ENCODE results near the gene ZNF629. TPM values are rescaled to one million over a fixed set of nuclear protein-coding genes. Genes with fewer than 3 reads are reported as not detected.
"Not testable (repeated sequence)": the region's sequence is repeated elsewhere in the genome, so short reads cannot be mapped to it uniquely, and the experiment has no call there.

ZNF629 gene
- total RNA-seq, 1 experiment from 2014 or later, result 18.4 TPM

DNA sequence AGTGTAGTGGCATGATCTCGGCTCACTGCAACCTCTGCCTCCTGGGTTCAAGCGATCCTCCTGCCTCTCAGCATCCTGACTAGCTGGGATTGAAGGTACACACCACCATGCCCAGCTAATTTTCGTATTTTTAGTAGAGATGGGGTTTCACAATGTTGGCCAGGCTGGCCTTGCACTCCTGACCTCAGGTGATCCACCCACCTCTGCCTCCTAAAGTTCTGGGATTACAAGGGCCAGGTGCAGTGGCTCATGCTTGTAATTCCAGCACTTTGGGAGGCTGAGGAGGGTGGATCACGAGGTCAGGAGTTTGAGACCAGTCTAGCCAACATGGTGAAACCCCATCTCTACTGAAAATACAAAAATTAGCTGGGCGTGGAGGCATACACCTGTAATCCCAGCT lies 22.7 kb upstream of the ZNF629 start:
- H3K4me2 ChIP-seq (ENCODE audit: low read length); BruUV-seq (replicated peaks); H3K9ac ChIP-seq (ENCODE audit: low read length); H3K4me3 ChIP-seq (replicated peaks in 1 of 2; ENCODE audit: low read depth in 1 of 2, low read length in 2 of 2); ATAC-seq; H2AFZ ChIP-seq (ENCODE audit: low read depth, low read length, poor library complexity, severe bottlenecking); RAD21 ChIA-PET (ENCODE audit: low non-redundant PET in 1 of 2, low total read pairs in 2 of 2, uncharacterized antibody in 2 of 2, unreplicated experiment in 2 of 2); H3K9me2 ChIP-seq (ENCODE audit: insufficient read depth); H3K36me3 ChIP-seq (ENCODE audit: control insufficient read depth in 1 of 2, insufficient read depth in 2 of 2, low read length in 2 of 2); H4K20me1 ChIP-seq (ENCODE audit: insufficient read depth); H3K9me3 ChIP-seq (ENCODE audit: control insufficient read depth in 1 of 2, insufficient read depth in 1 of 2, low read depth in 1 of 2, low read length in 2 of 2); H3K79me2 ChIP-seq (ENCODE audit: insufficient read depth, low read length); H3K27me3 ChIP-seq (ENCODE audit: insufficient read depth, low read length); DNase-seq (ENCODE audit: low read depth, low spot score); POLR2A ChIA-PET; H3K27ac ChIP-seq (ENCODE audit: low read depth, low read length); CTCF ChIA-PET: not testable (repeated sequence)
- intact Hi-C loops (cut with micrococcal nuclease), result loop anchor here (5.0 kb wide), 1 partner anchor 68 kb away; no protein-coding TSS in a partner anchor
- H3K4me1 ChIP-seq (ENCODE audit: control insufficient read depth in 1 of 2, insufficient read depth in 2 of 2, low read length in 2 of 2), result peaks cover 13 to 25% of the 10 kb centered on the region in 2 experiments

DNA sequence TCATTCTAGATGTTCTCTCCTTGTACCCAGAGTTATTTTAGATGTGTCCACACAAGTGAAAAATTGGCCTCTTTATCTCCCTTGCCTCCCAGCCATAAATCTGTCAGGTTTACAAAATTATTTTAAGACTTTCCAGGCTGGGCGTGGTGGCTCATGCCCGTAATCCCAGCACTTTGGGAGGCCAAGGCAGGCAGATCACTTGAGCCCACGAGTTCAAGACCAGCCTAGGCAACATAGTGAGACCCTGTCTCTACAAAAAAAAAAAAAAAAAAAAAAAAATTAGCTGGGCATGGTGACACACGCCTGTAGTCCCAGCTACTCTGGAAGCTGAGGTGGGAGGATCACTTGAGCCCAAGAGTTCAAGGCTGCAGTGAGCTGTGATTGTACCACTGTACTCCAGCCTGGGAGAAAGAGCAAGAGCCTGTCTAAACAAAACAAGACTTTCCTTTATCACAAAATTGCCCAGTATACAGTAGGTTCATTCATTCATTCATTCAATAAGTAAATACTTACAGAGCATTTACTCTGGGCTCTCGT lies 22.0 kb upstream of the ZNF629 start:
- H3K4me1 ChIP-seq (ENCODE audit: control insufficient read depth in 1 of 2, insufficient read depth in 2 of 2, low read length in 2 of 2), result peaks cover 11 to 20% of the 10 kb centered on the region in 2 experiments; a peak in 3 of 4 replicates
- H3K4me2 ChIP-seq (ENCODE audit: low read length); DNase-seq (ENCODE audit: low read depth, low spot score): not testable (repeated sequence)

DNA sequence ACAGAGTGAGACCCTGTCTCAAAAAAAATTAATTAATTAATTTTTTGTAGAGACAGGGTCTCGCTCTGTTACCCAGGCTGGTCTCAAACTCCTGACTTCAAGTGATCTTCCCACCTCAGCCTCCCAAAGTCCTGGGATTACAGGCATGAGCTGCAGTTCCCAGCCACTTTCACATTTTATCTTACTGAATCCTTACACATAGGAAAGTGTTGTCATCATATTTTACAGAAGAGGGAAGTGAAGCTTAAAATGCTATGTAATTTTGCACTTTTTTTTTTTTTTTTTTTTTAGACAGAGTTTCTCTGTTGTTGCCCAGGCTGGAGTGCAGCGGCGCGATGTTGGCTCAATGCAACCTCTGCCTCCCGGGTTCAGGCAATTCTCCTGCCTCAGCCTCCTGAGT lies 21.1 kb upstream of the ZNF629 start:
- Histone ChIP-seq H3K9me3 (ENCODE audit: control insufficient read depth in 1 of 2, insufficient read depth in 1 of 2, low read depth in 1 of 2, low read length in 2 of 2) (no peaks in the 10 kb centered on the region), H3K27me3 (ENCODE audit: insufficient read depth, low read length) (no peaks in the 10 kb centered on the region), H3K4me1 (ENCODE audit: control insufficient read depth in 1 of 2, insufficient read depth in 2 of 2, low read length in 2 of 2) (peaks cover 8 to 16% of the 10 kb centered on the region in 2 experiments; a peak in 3 of 4 replicates), H3K9ac (ENCODE audit: low read length) (no peak overlapping the region), H3K27ac (ENCODE audit: low read depth, low read length) (no peak overlapping the region), H3K79me2 (ENCODE audit: insufficient read depth, low read length) (no peaks in the 10 kb centered on the region), H3K9me2 (ENCODE audit: insufficient read depth) (no peaks in the 10 kb centered on the region), H2AFZ (ENCODE audit: low read depth, low read length, poor library complexity, severe bottlenecking) (no peak overlapping the region), H3K36me3 (ENCODE audit: control insufficient read depth in 1 of 2, insufficient read depth in 2 of 2, low read length in 2 of 2) (no peaks in the 10 kb centered on the region), H3K4me3 (replicated peaks in 1 of 2; ENCODE audit: low read depth in 1 of 2, low read length in 2 of 2) (no peak overlapping the region), H3K4me2 (ENCODE audit: low read length) (no peak overlapping the region), H4K20me1 (ENCODE audit: insufficient read depth) (no peaks in the 10 kb centered on the region)
- BruUV-seq (replicated peaks), result no TSS peak
- no peak for ATAC-seq
- DNase-seq (ENCODE audit: low read depth, low spot score), result no peak
- CTCF ChIA-PET, result interaction anchor here (1.0 kb wide), 1 partner anchor 398 kb away, joined by 3 read pairs; no protein-coding TSS in a partner anchor
- intact Hi-C loops (cut with micrococcal nuclease), result loop anchor here (5.0 kb wide), 1 partner anchor 69 kb away; no protein-coding TSS in a partner anchor
- RAD21 ChIA-PET (ENCODE audit: low non-redundant PET in 1 of 2, low total read pairs in 2 of 2, uncharacterized antibody in 2 of 2, unreplicated experiment in 2 of 2), result no interaction called here
- POLR2A ChIA-PET, result no interaction called here
- TF ChIP-seq POLR2A (IDR thresholded peaks at IDR 0.05; ENCODE audit: borderline replicate concordance, extremely low read depth, insufficient read depth, insufficient read length) (no peak), RAD21 (IDR thresholded peaks at IDR 0.05; ENCODE audit: low read depth) (no peak), CEBPB (IDR thresholded peaks at IDR 0.05; ENCODE audit: low read depth) (no peak), ZNF274 (IDR thresholded peaks at IDR 0.05; ENCODE audit: low read depth, low read length) (no peak), SIN3A (IDR thresholded peaks at IDR 0.05; ENCODE audit: low read depth) (no peak), YY1 (IDR thresholded peaks at IDR 0.05; ENCODE audit: extremely low read depth, insufficient replicate concordance, low read depth, low read length) (no peak), EZH2phosphoT487 (IDR thresholded peaks at IDR 0.05; ENCODE audit: borderline replicate concordance) (no peak)
- TF ChIP-seq, protein P1, sequence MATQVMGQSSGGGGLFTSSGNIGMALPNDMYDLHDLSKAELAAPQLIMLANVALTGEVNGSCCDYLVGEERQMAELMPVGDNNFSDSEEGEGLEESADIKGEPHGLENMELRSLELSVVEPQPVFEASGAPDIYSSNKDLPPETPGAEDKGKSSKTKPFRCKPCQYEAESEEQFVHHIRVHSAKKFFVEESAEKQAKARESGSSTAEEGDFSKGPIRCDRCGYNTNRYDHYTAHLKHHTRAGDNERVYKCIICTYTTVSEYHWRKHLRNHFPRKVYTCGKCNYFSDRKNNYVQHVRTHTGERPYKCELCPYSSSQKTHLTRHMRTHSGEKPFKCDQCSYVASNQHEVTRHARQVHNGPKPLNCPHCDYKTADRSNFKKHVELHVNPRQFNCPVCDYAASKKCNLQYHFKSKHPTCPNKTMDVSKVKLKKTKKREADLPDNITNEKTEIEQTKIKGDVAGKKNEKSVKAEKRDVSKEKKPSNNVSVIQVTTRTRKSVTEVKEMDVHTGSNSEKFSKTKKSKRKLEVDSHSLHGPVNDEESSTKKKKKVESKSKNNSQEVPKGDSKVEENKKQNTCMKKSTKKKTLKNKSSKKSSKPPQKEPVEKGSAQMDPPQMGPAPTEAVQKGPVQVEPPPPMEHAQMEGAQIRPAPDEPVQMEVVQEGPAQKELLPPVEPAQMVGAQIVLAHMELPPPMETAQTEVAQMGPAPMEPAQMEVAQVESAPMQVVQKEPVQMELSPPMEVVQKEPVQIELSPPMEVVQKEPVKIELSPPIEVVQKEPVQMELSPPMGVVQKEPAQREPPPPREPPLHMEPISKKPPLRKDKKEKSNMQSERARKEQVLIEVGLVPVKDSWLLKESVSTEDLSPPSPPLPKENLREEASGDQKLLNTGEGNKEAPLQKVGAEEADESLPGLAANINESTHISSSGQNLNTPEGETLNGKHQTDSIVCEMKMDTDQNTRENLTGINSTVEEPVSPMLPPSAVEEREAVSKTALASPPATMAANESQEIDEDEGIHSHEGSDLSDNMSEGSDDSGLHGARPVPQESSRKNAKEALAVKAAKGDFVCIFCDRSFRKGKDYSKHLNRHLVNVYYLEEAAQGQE (IDR thresholded peaks at IDR 0.05; ENCODE audit: low read depth), result no peak
- TF ChIP-seq, protein P2, sequence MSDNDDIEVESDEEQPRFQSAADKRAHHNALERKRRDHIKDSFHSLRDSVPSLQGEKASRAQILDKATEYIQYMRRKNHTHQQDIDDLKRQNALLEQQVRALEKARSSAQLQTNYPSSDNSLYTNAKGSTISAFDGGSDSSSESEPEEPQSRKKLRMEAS (IDR thresholded peaks at IDR 0.05), result no peak

More for the DNA sequence above, 22.0 kb upstream of the ZNF629 start:
- H3K9me2 ChIP-seq (ENCODE audit: insufficient read depth); RAD21 ChIA-PET (ENCODE audit: low non-redundant PET in 1 of 2, low total read pairs in 2 of 2, uncharacterized antibody in 2 of 2, unreplicated experiment in 2 of 2); H3K4me3 ChIP-seq (replicated peaks in 1 of 2; ENCODE audit: low read depth in 1 of 2, low read length in 2 of 2); H3K36me3 ChIP-seq (ENCODE audit: control insufficient read depth in 1 of 2, insufficient read depth in 2 of 2, low read length in 2 of 2); H2AFZ ChIP-seq (ENCODE audit: low read depth, low read length, poor library complexity, severe bottlenecking); POLR2A ChIA-PET; H3K9ac ChIP-seq (ENCODE audit: low read length); ATAC-seq; H3K27ac ChIP-seq (ENCODE audit: low read depth, low read length); CTCF ChIA-PET; H3K79me2 ChIP-seq (ENCODE audit: insufficient read depth, low read length); H3K9me3 ChIP-seq (ENCODE audit: control insufficient read depth in 1 of 2, insufficient read depth in 1 of 2, low read depth in 1 of 2, low read length in 2 of 2); H3K27me3 ChIP-seq (ENCODE audit: insufficient read depth, low read length); H4K20me1 ChIP-seq (ENCODE audit: insufficient read depth); BruUV-seq (replicated peaks): not testable (repeated sequence)
- intact Hi-C loops (cut with micrococcal nuclease), result loop anchor here (5.0 kb wide), 1 partner anchor 68 kb away; no protein-coding TSS in a partner anchor
